A673 (cell line): ENCODE data around the gene HIVEP1. TPM values are rescaled to one million over a fixed set of nuclear protein-coding genes. Genes with fewer than 3 reads are reported as not detected.

Experiments used
- BruUV-seq: library from RNA; stranded (reverse); fragments of 400-500 nt; replicated peaks from 2 replicates; lab custom pipeline; 2021; lab: Mats Ljungman, UMichigan
- CTCF ChIA-PET: fragments of 300-600 bp; sonication (Branson Sonifier 250); formaldehyde crosslinking; loops from one replicate; lab custom pipeline; 2022; ENCODE audit warnings: antibody characterized with exemption; lab: Charles Lee
- POLR2A ChIA-PET: fragments of 300-600 bp; sonication (Branson Sonifier 250); formaldehyde crosslinking; loops from one replicate; lab custom pipeline; 2022; ENCODE audit warnings: antibody characterized with exemption; ENCODE audit not compliant: low non-redundant PET; lab: Charles Lee
- DNase-seq: peaks from one replicate; pipeline ENCODE4 v3.0.0-alpha.2; 2015; ENCODE audit warnings: low spot score
- H3K27ac ChIP-seq: fragments of 200-600 bp; sonication (generic); 2 replicates; pipeline ENCODE4 v1.5.1; 2016; ENCODE audit warnings: mixed run types, low read depth, mild to moderate bottlenecking, mixed read lengths, antibody characterized with exemption, low read length; ENCODE audit not compliant: poor library complexity, severe bottlenecking
- H3K27me3 ChIP-seq: fragments of 200-600 bp; sonication (generic); replicated peaks from 2 replicates; pipeline ENCODE4 v1.6.1; 2017; ENCODE audit warnings: mixed run types, low read depth, mild to moderate bottlenecking, mixed read lengths, antibody characterized with exemption, low read length; ENCODE audit not compliant: insufficient read depth, poor library complexity
- H3K36me3 ChIP-seq: fragments of 200-600 bp; sonication (generic); 2 replicates; pipeline ENCODE4 v1.6.1; 2016; ENCODE audit warnings: mixed run types, mild to moderate bottlenecking, mixed read lengths, antibody characterized with exemption, low read length; ENCODE audit not compliant: insufficient read depth, poor library complexity, severe bottlenecking
- H3K4me1 ChIP-seq: fragments of 200-600 bp; sonication (generic); 2 replicates; pipeline ENCODE4 v1.6.1; 2017; ENCODE audit warnings: mixed run types, mild to moderate bottlenecking, mixed read lengths, antibody characterized with exemption, low read length; ENCODE audit not compliant: insufficient read depth, poor library complexity, severe bottlenecking
- H3K4me3 ChIP-seq: fragments of 200-600 bp; sonication (generic); 2 replicates; pipeline ENCODE4 v1.5.1; 2016; ENCODE audit warnings: low read depth, mixed run types, mild to moderate bottlenecking, mixed read lengths, low read length; ENCODE audit not compliant: poor library complexity, severe bottlenecking
- H3K9me3 ChIP-seq: fragments of 200-600 bp; sonication (generic); 2 replicates; pipeline ENCODE4 v1.6.1; 2016; ENCODE audit warnings: mixed run types, low read depth, mild to moderate bottlenecking, mixed read lengths, antibody characterized with exemption, low read length; ENCODE audit not compliant: poor library complexity, severe bottlenecking
- CTCF ChIP-seq: fragments of 300-800, 200-600 bp; sonication (generic); conservative IDR thresholded peaks from 2 replicates; pipeline ENCODE4 v1.5.1; 2017; ENCODE audit warnings: low read depth, mild to moderate bottlenecking, antibody characterized with exemption, low read length, moderate library complexity, mixed read lengths
- EZH2 ChIP-seq: fragments of 200-600 bp; sonication (generic); IDR thresholded peaks from 2 replicates; pipeline ENCODE4 v1.6.1; 2017; ENCODE audit warnings: borderline replicate concordance, low read depth, mild to moderate bottlenecking, mixed read lengths, antibody characterized with exemption, low read length; ENCODE audit not compliant: poor library complexity, severe bottlenecking
- intact Hi-C: fragments of 100-400 bp; cut with micrococcal nuclease; formaldehyde crosslinking; loops from one replicate; pipeline ENCODE4 v1.10.0; 2022; ENCODE audit not compliant: unreplicated experiment
- total RNA-seq: library from RNA; stranded (reverse); gene quantifications from 2 replicates; pipeline ENCODE4 v1.2.3, GENCODE V29; 2021

The HIVEP1 gene
- total RNA-seq, 1 experiment from 2014 or later, result 21.5 TPM

GRCh38 chr6:12083763-12084162, 71.7 kb downstream of the HIVEP1 start:
- H3K4me3 ChIP-seq, result no peak overlapping the region
- ChIA-PET POLR2A (no interaction called here), CTCF (no interaction called here)
- intact Hi-C loops, result no loop called here
- H3K27me3 ChIP-seq, result no peaks in the 10 kb centered on the region
- BruUV-seq, result no TSS peak
- no peak overlapping the region for H3K27ac ChIP-seq
- no peak for DNase-seq
- no peaks in the 10 kb centered on the region for H3K4me1 ChIP-seq
- no peaks in the 10 kb centered on the region for H3K36me3 ChIP-seq
- no peaks in the 10 kb centered on the region for H3K9me3 ChIP-seq
- TF ChIP-seq CTCF, result no peak

- no peaks in the 10 kb centered on the region for H3K36me3 ChIP-seq
- H3K27me3 ChIP-seq, result no peaks in the 10 kb centered on the region
- no peak for DNase-seq
- ChIA-PET POLR2A (no interaction called here), CTCF (interaction anchor here (0.6 kb wide), 1 partner anchor 61 kb away, joined by 3 read pairs; no protein-coding TSS in a partner anchor)
- no peak overlapping the region for H3K27ac ChIP-seq
- no TSS peak for BruUV-seq
- H3K4me3 ChIP-seq, result no peak overlapping the region
- intact Hi-C loops, result no loop called here
- TF ChIP-seq CTCF (no peak), EZH2 (no peak)
- H3K9me3 ChIP-seq, result no peaks in the 10 kb centered on the region
- no peaks in the 10 kb centered on the region for H3K4me1 ChIP-seq
Measured at GRCh38 chr6:12084681-12085080, 72.6 kb downstream of the HIVEP1 start.

- H3K36me3 ChIP-seq, result no peaks in the 10 kb centered on the region
- CTCF ChIA-PET, result no interaction called here
- DNase-seq, result no peak
- H3K4me1 ChIP-seq, result peaks cover 17% of the 10 kb centered on the region
- no peak overlapping the region for H3K27ac ChIP-seq
- intact Hi-C loops, result no loop called here
- no TSS peak for BruUV-seq
- H3K9me3 ChIP-seq, result no peaks in the 10 kb centered on the region
- H3K27me3 ChIP-seq, result no peaks in the 10 kb centered on the region
- POLR2A ChIA-PET, result no interaction called here
- H3K4me3 ChIP-seq, result no peak overlapping the region
- TF ChIP-seq EZH2 (no peak), CTCF (no peak)
Measured at GRCh38 chr6:12088531-12088930, 76.4 kb downstream of the HIVEP1 start.
